HepG2 (cell line): ENCODE measurements around the gene ZMIZ1. TPM values are rescaled to one million over a fixed set of nuclear protein-coding genes. Genes with fewer than 3 reads are reported as not detected.

Experiments
- ATAC-seq: fragments of 200-7000 bp; cut with Tn5 transposase; 3 replicates; pipeline ENCODE4 v1.9.1; 2020; ENCODE audit warnings: mild to moderate bottlenecking, moderate library complexity
- BruUV-seq: library from RNA; stranded (reverse); fragments of 400-500 nt; replicated peaks from 2 replicates; lab custom pipeline; 2021; lab: Mats Ljungman, UMichigan
- CTCF ChIA-PET: fragments of 300-600 bp; formaldehyde crosslinking; extraction: SDS; loops from one replicate; lab custom pipeline; 2021; ENCODE audit warnings: low total read pairs, inconsistent platforms, low intra/inter-chr PET ratio; lab: Yijun Ruan, JAX
- POLR2A ChIA-PET: fragments of 350-600 bp; sonication (Branson Sonifier 250); formaldehyde crosslinking; loops from one replicate; lab custom pipeline; 2020; ENCODE audit warnings: antibody characterized with exemption, inconsistent platforms; lab: Yijun Ruan, JAX
- DNase-seq: peaks from one replicate; pipeline ENCODE4 v3.0.0-alpha.2; 2015; ENCODE audit warnings: low spot score
- FAIRE-seq: peaks from 3 replicates; lab custom pipeline; 2011; peaks lifted over from hg19 to GRCh38; lab: Jason Lieb, UNC
- H2AFZ ChIP-seq: one replicate; pipeline ENCODE4 v1.6.1; 2011; ENCODE audit warnings: low read length, inconsistent platforms
- H3K27ac ChIP-seq: fragments of 300-600 bp; 3 replicates; pipeline ENCODE4 v1.8.0; 2011; ENCODE audit warnings: mixed run types, mild to moderate bottlenecking, mixed read lengths, low read length, inconsistent platforms; ENCODE audit not compliant: insufficient read depth; ENCODE audit errors: extremely low read length
- H3K27me3 ChIP-seq, 2 experiments: fragments of 200-600 bp in 1 of 2; 2 replicates in 1 of 2; 3 replicates in 1 of 2; pipeline versions ENCODE4 v1.6.0 to v1.8.0; 2011; ENCODE audit warnings: low read length in 2 of 2, mild to moderate bottlenecking in 2 of 2, moderate library complexity in 2 of 2, inconsistent platforms in 1 of 2; ENCODE audit not compliant: insufficient read depth in 2 of 2, control insufficient read depth in 1 of 2
- H3K36me3 ChIP-seq, 2 experiments: fragments of 200-600 bp in 1 of 2; replicated peaks in 1 of 2; 2 replicates in 1 of 2; 3 replicates in 1 of 2; pipeline versions ENCODE4 v1.5.1 to v1.8.0; 2011; ENCODE audit warnings: low read length in 2 of 2, inconsistent platforms in 1 of 2; ENCODE audit not compliant: insufficient read depth in 2 of 2, control insufficient read depth in 1 of 2
- H3K4me1 ChIP-seq: 2 replicates; pipeline ENCODE4 v1.5.1; 2012; ENCODE audit warnings: low read length, inconsistent platforms; ENCODE audit not compliant: insufficient read depth
- H3K4me2 ChIP-seq: 2 replicates; pipeline ENCODE4 v1.6.0; 2011; ENCODE audit warnings: low read depth, low read length, inconsistent platforms
- H3K4me3 ChIP-seq, 3 experiments: fragments of 200-600 bp in 1 of 3; sonication (generic), shearing (Covaris generic) in 1 of 3; replicated peaks in 1 of 3; 2 replicates each; pipeline ENCODE4 v1.5.1; 2011 to 2016; ENCODE audit warnings: low read length in 3 of 3, inconsistent platforms in 2 of 3, low read depth in 2 of 3, mild to moderate bottlenecking in 2 of 3, control low read depth in 1 of 3, mixed read lengths in 1 of 3; ENCODE audit not compliant: insufficient read depth in 1 of 3
- H3K79me2 ChIP-seq: one replicate; pipeline ENCODE4 v1.6.1; 2011; ENCODE audit warnings: low read length, inconsistent platforms; ENCODE audit not compliant: insufficient read depth
- H3K9ac ChIP-seq: 2 replicates; pipeline ENCODE4 v1.6.0; 2011; ENCODE audit warnings: mild to moderate bottlenecking, low read depth, low read length, inconsistent platforms; ENCODE audit not compliant: insufficient read depth
- H3K9me3 ChIP-seq: 2 replicates; pipeline ENCODE4 v1.5.1; 2012; ENCODE audit warnings: mild to moderate bottlenecking, low read length
- H4K20me1 ChIP-seq: 2 replicates; pipeline ENCODE4 v1.6.0; 2011; ENCODE audit warnings: inconsistent platforms, mild to moderate bottlenecking, low read length, moderate library complexity; ENCODE audit not compliant: insufficient read depth
- GABPA ChIP-seq, 2 experiments: IDR thresholded peaks; 2 replicates each; pipeline ENCODE4 v1.6.1; 2011 to 2016; ENCODE audit warnings: low read depth in 2 of 2, low read length in 1 of 2, missing biosample characterization in 1 of 2, missing genetic modification characterization in 1 of 2
- HNRNPL ChIP-seq: fragments of 200-400 bp; formaldehyde crosslinking; IDR thresholded peaks from 2 replicates; pipeline ENCODE4 v1.6.1; 2017; ENCODE audit warnings: mild to moderate bottlenecking, low read depth, low read length
- NFYB ChIP-seq: sonication (generic); formaldehyde crosslinking; IDR thresholded peaks from 2 replicates; pipeline ENCODE4 v1.4.0; 2020; ENCODE audit warnings: missing genetic modification reagents
- RFXANK ChIP-seq: IDR thresholded peaks from 2 replicates; pipeline ENCODE4 v1.6.1; 2016
- SIN3A ChIP-seq: IDR thresholded peaks from 2 replicates; pipeline ENCODE4 v1.6.1; 2011; ENCODE audit warnings: low read depth, mild to moderate bottlenecking, control low read depth, low read length, borderline replicate concordance
- ZFP36 ChIP-seq: fragments of 150-350 bp; IDR thresholded peaks from 2 replicates; pipeline ENCODE4 v1.6.1; 2018; ENCODE audit warnings: borderline replicate concordance, low read length, low read depth; ENCODE audit not compliant: partially characterized antibody
- ZNF564 ChIP-seq: sonication (generic); formaldehyde crosslinking; IDR thresholded peaks from 2 replicates; pipeline ENCODE4 v1.8.1; 2023; ENCODE audit warnings: mild to moderate bottlenecking, missing genetic modification reagents
- ZNF672 ChIP-seq: sonication (generic); formaldehyde crosslinking; IDR thresholded peaks from 2 replicates; pipeline ENCODE4 v1.8.1; 2022; ENCODE audit warnings: missing genetic modification reagents
- ZNF720 ChIP-seq: sonication (generic); formaldehyde crosslinking; IDR thresholded peaks from 2 replicates; pipeline ENCODE4 v1.4.0; 2020; ENCODE audit warnings: missing genetic modification reagents
- ZSCAN30 ChIP-seq: sonication (generic); formaldehyde crosslinking; IDR thresholded peaks from 2 replicates; pipeline ENCODE4 v1.5.0; 2020; ENCODE audit warnings: mild to moderate bottlenecking, missing genetic modification reagents
- ZSCAN31 ChIP-seq: sonication (generic); formaldehyde crosslinking; IDR thresholded peaks from 2 replicates; pipeline ENCODE4 v1.5.0; 2020; ENCODE audit warnings: low read depth, mild to moderate bottlenecking, missing genetic modification reagents
- WGBS: methylation state at CpG from one replicate; pipeline ENCODE4 v1.1.6; 2017; ENCODE audit warnings: low lambda C conversion rate; 5-methylcytosine and 5-hydroxymethylcytosine counted together
- in situ Hi-C: cut with HindIII; loops from 2 replicates; pipeline ENCODE4 v1.10.0; 2017; ENCODE audit warnings: low pct_unique_long_range_greater_than_20kb; ENCODE audit not compliant: extremely low pct_ligation_motif_present
- intact Hi-C: fragments of 100-400 bp; cut with micrococcal nuclease; formaldehyde crosslinking; loops from one replicate; pipeline ENCODE4 v1.10.0; 2022; ENCODE audit not compliant: unreplicated experiment
- polyA plus RNA-seq, 8 experiments: library from polyadenylated mRNA; depleted of rRNA in 3 of 8; stranded (reverse) in 7 of 8; unstranded in 1 of 8; fragments of >200 nt; fragmentation: Illumina TruSeq in 4 of 8; extraction: Trizol in 4 of 8; gene quantifications; 2 replicates each; pipeline versions ENCODE4 v1.2.1 to v1.2.3, GENCODE V29; 2011 to 2016; ENCODE audit warnings: low read depth in 4 of 8, missing spikeins in 1 of 8, mixed read lengths in 1 of 8; ENCODE audit not compliant: insufficient read depth in 1 of 8
- total RNA-seq, 5 experiments: library from RNA; depleted of rRNA; stranded (reverse); fragments of >200 nt; fragmentation: Illumina TruSeq; extraction: Trizol; gene quantifications; 2 replicates each; pipeline ENCODE4 v1.2.3, GENCODE V29; 2016; ENCODE audit warnings: low read depth in 1 of 5
- TF ChIP-seq, protein P1 (sequence below): sonication (generic); formaldehyde crosslinking; IDR thresholded peaks from 2 replicates; pipeline ENCODE4 v1.4.0; 2020; ENCODE audit warnings: mild to moderate bottlenecking, missing genetic modification reagents
- TF ChIP-seq, protein P2 (sequence below): sonication (generic); formaldehyde crosslinking; IDR thresholded peaks from 2 replicates; pipeline ENCODE4 v1.8.0; 2022; ENCODE audit warnings: missing genetic modification reagents, mild to moderate bottlenecking, borderline replicate concordance
- TF ChIP-seq, protein P3 (sequence below): sonication (generic); formaldehyde crosslinking; IDR thresholded peaks from 2 replicates; pipeline ENCODE4 v1.4.0; 2020; ENCODE audit warnings: missing genetic modification reagents
- TF ChIP-seq, protein P4 (sequence below): sonication (generic); formaldehyde crosslinking; IDR thresholded peaks from 2 replicates; pipeline ENCODE4 v1.8.1; 2023; ENCODE audit warnings: missing genetic modification reagents, mild to moderate bottlenecking, borderline replicate concordance

ZMIZ1 gene
- total and polyA plus RNA-seq, 2 of the 13 experiments (the other 11 are each of a cell fraction or from before 2014, with no cell fraction given): 5.3 to 10.2 TPM

DNA sequence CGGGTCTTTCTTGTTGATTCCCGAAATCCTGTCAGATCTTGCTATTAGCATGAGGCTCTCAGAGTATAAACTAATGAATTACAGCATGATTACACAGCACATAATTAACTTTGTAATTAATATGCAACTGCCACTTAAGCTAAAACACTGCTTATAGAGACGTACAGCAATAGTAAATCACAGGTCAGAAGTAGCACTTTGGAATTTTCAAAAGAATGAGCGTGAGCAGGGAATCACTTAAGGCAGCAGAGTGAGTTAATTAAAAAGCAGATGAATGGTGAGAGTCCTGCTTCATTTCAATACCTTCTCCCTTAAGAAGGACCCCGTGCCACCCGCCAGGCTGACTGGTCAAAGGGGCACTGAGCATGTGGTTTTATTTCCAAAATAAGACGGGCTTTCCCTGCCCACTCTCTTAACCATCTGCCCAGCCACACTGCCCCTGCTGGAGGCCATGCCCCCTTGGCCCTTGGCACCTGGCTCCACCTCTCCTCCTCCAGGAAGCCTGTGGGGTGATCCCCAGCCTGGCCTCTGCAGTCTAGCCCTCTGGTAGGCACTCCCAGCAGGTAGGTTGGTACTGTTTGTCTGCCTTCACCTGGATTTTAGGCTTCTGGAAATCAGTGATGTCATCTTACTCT, 117.8 kb downstream of the ZMIZ1 start:
- POLR2A ChIA-PET: interaction anchor here (3.3 kb wide), 1 partner anchor 29 kb away, joined by 22 read pairs; no protein-coding TSS in a partner anchor
- no peak overlapping the region for H2AFZ ChIP-seq
- FAIRE-seq: no peak
- H4K20me1 ChIP-seq: no peaks in the 10 kb centered on the region
- no peaks in the 10 kb centered on the region for H3K27me3 ChIP-seq
- peaks cover 3% of the 10 kb centered on the region for H3K79me2 ChIP-seq
- no peaks in the 10 kb centered on the region for H3K9me3 ChIP-seq
- no peak for ATAC-seq
- in situ Hi-C loops: loop anchor here (5.0 to 25.0 kb wide), 2 partner anchors 99 to 214 kb away; no protein-coding TSS in a partner anchor
- H3K36me3 ChIP-seq: peaks cover 6 to 46% of the 10 kb centered on the region in 2 experiments; a peak in 4 of 5 replicates
- H3K4me2 ChIP-seq: peak overlapping the region; percentile 67
- H3K4me3 ChIP-seq: peak overlapping the region in 1 of 3 experiments; percentile 37; a peak in 3 of 6 replicates
- DNase-seq: no peak
- peak overlapping the region; percentile 93 for H3K27ac ChIP-seq
- no TSS peak for BruUV-seq
- CTCF ChIA-PET: no interaction called here
- intact Hi-C loops: loop anchor here (5.0 kb wide), 1 partner anchor 214 kb away; no protein-coding TSS in a partner anchor
- H3K4me1 ChIP-seq: peaks cover 95% of the 10 kb centered on the region
- 47% methylated on average over 7 of the region's 7 CpGs for WGBS
- peak overlapping the region; percentile 68 for H3K9ac ChIP-seq
- TF ChIP-seq ZFP36 (peak; percentile 38), RFXANK (CRISPR knock-in tag) (no peak), ZSCAN30 (CRISPR knock-in tag) (no peak), GABPA (IDR thresholded peaks at IDR 0.05; ENCODE audit: low read depth, low read length) (no peak), GABPA (CRISPR knock-in tag; IDR thresholded peaks at IDR 0.05; ENCODE audit: low read depth) (no peak), ZNF564 (CRISPR knock-in tag) (no peak), ZSCAN31 (CRISPR knock-in tag) (no peak), HNRNPL (peak; percentile 79), SIN3A (no peak), ZNF720 (CRISPR knock-in tag) (no peak), NFYB (CRISPR knock-in tag) (no peak), ZNF672 (CRISPR knock-in tag) (no peak)
- TF ChIP-seq, protein P1, sequence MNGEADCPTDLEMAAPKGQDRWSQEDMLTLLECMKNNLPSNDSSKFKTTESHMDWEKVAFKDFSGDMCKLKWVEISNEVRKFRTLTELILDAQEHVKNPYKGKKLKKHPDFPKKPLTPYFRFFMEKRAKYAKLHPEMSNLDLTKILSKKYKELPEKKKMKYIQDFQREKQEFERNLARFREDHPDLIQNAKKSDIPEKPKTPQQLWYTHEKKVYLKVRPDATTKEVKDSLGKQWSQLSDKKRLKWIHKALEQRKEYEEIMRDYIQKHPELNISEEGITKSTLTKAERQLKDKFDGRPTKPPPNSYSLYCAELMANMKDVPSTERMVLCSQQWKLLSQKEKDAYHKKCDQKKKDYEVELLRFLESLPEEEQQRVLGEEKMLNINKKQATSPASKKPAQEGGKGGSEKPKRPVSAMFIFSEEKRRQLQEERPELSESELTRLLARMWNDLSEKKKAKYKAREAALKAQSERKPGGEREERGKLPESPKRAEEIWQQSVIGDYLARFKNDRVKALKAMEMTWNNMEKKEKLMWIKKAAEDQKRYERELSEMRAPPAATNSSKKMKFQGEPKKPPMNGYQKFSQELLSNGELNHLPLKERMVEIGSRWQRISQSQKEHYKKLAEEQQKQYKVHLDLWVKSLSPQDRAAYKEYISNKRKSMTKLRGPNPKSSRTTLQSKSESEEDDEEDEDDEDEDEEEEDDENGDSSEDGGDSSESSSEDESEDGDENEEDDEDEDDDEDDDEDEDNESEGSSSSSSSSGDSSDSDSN (CRISPR knock-in tag): peak; percentile 45; the same call in 1 of the 2 replicates
- TF ChIP-seq, protein P2, sequence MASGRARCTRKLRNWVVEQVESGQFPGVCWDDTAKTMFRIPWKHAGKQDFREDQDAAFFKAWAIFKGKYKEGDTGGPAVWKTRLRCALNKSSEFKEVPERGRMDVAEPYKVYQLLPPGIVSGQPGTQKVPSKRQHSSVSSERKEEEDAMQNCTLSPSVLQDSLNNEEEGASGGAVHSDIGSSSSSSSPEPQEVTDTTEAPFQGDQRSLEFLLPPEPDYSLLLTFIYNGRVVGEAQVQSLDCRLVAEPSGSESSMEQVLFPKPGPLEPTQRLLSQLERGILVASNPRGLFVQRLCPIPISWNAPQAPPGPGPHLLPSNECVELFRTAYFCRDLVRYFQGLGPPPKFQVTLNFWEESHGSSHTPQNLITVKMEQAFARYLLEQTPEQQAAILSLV (CRISPR knock-in tag): no peak
- TF ChIP-seq, protein P3, sequence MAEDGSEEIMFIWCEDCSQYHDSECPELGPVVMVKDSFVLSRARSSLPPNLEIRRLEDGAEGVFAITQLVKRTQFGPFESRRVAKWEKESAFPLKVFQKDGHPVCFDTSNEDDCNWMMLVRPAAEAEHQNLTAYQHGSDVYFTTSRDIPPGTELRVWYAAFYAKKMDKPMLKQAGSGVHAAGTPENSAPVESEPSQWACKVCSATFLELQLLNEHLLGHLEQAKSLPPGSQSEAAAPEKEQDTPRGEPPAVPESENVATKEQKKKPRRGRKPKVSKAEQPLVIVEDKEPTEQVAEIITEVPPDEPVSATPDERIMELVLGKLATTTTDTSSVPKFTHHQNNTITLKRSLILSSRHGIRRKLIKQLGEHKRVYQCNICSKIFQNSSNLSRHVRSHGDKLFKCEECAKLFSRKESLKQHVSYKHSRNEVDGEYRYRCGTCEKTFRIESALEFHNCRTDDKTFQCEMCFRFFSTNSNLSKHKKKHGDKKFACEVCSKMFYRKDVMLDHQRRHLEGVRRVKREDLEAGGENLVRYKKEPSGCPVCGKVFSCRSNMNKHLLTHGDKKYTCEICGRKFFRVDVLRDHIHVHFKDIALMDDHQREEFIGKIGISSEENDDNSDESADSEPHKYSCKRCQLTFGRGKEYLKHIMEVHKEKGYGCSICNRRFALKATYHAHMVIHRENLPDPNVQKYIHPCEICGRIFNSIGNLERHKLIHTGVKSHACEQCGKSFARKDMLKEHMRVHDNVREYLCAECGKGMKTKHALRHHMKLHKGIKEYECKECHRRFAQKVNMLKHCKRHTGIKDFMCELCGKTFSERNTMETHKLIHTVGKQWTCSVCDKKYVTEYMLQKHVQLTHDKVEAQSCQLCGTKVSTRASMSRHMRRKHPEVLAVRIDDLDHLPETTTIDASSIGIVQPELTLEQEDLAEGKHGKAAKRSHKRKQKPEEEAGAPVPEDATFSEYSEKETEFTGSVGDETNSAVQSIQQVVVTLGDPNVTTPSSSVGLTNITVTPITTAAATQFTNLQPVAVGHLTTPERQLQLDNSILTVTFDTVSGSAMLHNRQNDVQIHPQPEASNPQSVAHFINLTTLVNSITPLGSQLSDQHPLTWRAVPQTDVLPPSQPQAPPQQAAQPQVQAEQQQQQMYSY (CRISPR knock-in tag): no peak
- TF ChIP-seq, protein P4, sequence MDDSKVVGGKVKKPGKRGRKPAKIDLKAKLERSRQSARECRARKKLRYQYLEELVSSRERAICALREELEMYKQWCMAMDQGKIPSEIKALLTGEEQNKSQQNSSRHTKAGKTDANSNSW (CRISPR knock-in tag): no peak
